HG02623 (cell line): ENCODE measurements around the gene SPATA32.

ENCODE experiments used
- ATAC-seq: cut with Tn5 transposase; IDR thresholded peaks from one replicate; pipeline ENCODE4 v1.9.1; 2021; ENCODE audit warnings: moderate library complexity; ENCODE audit not compliant: unreplicated experiment

SPATA32 gene

DNA sequence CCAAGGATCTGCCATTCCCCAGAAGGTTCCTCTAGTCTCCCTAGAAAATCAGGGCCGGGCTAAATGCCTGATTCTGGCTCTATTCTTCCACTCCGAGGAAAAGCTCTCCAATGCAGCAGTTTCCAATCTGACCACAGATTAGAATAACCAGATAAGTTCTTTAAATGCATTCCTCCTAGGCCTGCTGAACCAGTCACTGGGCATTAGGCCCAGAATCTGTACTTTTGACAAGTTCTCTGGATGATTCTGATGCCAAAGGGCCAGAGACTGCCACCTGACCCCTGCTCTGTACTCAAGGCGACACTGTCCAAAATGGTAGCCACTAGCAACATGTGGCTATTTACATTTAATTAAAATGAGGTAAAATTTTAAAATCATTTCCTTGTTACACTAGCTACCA is 32.6 kb upstream of the SPATA32 start:
- no peak for ATAC-seq

DNA sequence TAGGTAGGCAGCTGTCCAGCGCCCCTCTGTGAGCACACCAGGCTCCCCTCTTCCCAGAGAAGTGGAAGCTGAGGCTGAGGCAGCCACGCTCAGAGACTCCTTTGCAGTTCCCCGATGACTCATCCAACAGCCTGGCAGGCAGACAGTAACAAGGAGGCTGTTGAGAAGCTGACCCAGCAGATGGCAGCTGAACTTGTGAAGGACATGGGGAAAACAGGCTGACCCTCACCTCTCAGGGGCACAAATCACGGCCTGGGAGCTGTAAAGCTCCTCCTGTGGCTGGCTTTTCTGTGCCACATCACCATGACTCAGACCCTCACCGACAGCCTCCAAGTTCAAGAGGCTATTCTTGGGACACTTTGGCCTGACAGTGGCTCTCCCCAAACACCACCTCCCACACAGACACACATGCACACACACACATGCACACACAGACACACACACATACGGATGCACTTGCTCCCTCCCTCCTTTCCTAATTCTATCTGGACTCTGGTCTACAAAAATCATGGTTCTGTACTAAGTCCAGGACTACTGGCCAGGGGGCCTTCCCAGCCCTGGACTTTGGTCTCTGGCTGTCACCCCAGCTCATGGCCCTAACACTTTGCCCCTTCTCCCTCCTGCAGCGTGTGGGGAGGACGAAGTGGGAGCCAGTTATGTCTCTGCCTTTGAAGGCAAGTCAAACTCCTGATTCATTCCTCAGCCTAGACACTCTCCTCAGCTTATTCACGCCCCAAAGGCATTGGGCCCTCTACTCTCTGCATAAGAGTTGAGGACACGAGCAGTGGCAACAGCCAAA is 31.7 kb upstream of the SPATA32 start:
- no peak for ATAC-seq

DNA sequence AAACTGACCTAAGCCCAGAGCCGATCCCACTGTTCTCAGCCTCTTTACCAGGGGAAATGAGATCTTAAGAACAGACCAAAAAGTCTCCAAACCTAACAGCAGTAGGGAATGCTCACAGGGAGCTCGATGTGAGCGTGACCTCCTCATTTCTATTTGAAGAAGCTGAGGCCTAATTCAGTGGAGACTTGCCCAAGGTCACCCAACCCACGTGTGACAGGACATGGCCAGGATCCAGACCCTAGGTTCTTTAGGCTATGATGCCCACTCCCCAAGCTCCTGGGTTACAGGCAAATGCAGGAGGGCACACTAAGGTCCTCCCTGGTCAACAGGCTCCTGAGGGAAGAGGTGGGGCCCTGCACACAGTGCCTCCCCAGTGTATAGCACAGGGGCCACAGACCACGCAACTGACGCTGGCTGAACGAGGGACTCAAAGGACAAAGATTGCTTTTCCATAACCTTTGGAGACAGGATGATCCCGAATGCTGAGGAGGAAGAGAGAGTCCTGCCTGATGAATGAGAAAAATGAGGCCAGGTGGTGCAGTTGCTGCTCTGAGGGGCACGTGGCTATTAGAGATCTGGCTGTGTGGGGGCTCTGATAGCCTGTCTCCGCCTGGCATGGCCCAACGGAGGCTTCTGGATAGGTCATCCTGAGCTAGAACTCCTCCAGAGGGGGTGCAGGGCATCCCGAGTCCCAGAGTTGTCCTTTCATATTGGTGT is 31.0 kb upstream of the SPATA32 start:
- ATAC-seq, result no peak

DNA sequence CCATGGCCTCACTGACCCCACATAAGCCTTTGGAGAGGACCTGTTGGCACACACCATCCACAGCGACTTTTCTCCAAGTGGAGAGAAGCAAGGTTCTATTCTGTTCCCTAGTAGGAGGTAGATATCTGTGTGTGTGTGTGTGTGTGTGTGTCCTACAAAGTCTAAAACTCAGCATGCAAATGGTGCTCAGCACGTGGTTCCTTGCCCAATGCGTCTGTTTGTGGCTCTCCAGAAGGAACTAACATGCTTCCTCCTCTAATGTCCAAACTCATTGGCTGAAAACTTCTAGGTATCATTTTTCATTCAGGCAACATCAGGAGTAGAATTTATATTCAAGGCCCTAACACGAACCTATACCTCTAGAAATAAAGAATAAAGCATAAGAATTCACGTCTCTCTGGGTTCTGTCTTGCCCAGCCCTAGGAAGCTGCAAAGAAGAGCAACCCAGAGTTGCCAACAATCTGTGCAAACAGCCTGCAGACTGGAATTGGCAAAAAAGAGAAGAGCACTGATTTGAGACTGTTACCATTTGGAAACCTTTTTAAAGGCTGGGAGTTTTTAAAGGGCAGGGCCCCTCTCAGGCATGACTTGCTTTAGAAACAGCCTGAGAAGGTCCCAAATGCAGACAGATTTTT is 29.4 kb upstream of the SPATA32 start:
- no peak for ATAC-seq

DNA sequence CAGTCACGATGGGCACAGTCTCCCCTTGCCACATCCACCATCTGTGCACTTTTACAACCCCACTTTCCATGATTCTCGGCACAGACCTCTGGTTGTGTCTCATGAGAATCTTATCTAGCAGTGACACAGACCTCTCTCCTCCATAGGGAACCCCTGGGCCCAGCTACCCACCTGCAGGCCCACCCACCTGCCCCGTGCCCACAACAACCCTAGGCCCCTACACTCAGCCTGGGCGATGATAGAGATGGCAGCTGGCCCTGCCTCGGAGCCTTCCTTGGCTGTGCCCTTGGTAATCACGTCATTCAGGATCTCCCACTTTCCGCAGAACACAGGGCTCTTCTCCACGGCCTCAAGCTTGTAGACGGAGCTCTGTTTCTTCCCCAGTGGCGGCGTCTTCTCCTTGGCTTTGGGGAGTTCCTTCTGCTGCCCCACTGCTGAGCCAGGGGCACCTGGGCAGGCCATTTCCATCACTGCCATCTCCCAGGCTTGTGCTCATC is 28.4 kb upstream of the SPATA32 start:
- no peak for ATAC-seq

DNA sequence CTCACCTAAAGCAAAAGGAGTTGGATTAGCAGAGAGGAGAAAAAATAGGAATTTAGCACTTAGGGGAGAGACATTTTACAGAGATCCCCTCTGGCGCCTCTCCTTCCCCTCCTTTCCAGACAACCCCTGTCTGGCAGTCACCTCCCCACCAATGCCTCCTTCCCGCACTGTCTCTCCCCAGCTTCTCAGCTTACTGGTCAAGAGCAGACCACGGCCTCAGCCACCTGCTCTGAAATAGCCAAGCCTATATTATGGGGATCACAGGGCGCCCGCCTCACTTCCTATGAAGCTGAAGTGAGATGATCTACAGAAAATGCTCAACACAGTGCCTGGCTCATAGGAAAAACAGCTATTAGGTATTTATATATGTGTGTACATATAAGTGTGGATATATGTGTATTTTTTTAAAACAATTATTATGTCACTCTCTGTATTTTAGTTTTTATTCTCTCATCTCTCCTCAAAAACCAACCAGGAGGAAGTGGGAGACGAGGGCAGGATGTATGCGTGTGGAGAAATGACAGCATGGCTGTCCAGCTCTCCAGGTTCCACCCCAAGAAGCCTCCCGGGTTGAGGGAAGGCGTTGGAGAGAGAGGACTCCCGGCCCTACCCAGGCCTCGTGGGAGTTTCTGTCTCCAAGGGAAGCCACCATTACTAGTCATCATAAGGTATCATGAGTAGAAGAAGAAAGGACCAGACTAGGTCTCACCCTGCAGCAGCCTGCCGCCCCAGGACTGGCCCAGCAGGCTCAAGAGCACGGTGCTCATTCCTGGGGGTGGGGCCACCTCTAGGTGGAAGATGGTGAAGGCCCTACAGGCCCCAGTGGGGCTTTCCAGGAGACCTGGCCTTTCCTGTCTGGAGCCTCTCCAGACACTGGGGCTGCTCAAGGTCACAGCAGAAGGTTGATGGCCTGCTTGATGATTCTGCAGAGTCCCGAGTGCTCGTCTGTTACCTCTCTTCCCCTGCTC is 27.7 kb upstream of the SPATA32 start:
- ATAC-seq, result no peak

DNA sequence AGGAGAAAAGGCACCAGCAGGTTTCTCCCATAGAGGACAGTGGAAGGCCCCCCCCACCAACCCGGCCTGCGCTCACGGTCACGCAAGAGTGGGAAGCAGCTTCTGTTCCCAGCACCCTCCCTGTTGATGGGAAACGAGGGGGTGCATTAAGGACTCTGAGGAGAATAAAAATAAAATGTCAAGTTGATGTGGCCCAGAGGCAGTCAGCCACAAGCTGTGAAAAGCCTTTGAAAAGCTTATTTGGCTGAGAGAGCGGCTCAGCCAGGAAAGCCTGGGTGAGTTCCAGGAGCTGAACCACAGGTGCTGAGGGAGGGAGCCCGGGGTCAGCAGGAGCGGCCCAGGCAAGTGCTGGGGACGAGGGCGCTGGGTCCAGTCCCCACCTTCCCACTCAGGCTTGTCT is 26.9 kb upstream of the SPATA32 start:
- no peak for ATAC-seq

DNA sequence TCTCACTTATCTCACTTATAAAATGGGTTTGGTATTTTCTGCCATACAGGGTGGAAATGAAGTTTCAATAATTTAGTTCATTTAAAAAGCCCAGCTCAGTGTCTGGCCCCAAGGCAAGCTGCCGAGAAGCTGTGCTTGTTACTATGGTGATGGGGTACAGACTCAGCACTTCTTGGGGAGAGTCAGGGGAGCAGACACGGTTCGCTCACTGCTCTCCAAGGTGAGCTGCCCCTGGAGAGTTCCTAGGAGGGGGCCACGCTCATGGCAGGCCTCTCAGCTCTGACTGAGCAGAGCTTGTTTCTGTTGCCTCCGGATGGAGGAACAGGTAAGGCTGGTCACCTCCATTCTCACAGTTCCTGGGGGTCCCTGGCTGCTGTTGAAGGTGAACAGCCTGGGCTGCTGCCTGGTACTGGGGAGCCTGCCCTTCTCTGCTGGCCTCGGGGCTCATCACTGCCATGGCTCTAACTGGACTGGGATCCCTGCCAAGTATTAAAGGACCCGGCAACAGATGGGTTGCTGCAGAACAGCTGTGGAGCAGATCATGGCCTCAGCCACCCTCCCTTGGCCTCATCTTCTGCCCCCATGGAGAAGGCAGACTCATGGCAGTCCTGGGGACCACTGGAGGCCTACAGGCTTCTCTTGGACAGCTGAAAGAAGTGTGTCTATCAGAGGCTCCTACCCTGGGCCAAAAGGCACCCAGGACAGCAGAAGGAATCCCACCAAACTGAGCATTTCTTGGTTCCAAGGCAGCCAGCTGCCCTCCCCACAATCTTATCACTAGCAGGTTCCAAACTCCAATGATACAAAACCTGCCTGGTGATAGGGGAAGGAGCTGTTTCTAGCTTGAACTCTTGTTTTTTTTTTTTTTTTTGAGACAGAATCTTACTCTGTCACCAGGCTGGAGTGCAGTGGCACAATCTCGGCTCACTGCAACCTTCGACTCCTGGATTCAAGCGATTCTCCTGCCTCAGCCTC is 25.9 kb upstream of the SPATA32 start:
- ATAC-seq, result no peak

DNA sequence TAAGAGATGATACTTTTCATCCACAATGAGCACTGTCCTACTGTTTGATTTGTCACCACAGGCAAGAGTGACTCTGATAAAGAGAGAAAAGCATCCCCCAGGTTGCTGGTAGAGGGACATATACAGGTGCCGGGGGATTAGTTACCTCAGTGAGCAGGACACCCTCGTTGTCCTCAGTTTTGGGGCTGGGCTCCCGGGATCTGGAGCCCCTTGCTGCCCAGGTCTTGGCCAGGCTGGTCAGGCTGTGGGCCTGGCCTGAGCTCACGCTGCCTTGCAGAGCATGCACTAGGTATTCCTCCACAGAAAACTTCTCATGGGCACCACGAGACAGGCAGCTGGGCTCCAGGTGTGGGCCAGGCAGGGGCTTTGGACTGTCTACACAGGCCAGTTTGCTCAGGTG is 24.4 kb upstream of the SPATA32 start:
- no peak for ATAC-seq

DNA sequence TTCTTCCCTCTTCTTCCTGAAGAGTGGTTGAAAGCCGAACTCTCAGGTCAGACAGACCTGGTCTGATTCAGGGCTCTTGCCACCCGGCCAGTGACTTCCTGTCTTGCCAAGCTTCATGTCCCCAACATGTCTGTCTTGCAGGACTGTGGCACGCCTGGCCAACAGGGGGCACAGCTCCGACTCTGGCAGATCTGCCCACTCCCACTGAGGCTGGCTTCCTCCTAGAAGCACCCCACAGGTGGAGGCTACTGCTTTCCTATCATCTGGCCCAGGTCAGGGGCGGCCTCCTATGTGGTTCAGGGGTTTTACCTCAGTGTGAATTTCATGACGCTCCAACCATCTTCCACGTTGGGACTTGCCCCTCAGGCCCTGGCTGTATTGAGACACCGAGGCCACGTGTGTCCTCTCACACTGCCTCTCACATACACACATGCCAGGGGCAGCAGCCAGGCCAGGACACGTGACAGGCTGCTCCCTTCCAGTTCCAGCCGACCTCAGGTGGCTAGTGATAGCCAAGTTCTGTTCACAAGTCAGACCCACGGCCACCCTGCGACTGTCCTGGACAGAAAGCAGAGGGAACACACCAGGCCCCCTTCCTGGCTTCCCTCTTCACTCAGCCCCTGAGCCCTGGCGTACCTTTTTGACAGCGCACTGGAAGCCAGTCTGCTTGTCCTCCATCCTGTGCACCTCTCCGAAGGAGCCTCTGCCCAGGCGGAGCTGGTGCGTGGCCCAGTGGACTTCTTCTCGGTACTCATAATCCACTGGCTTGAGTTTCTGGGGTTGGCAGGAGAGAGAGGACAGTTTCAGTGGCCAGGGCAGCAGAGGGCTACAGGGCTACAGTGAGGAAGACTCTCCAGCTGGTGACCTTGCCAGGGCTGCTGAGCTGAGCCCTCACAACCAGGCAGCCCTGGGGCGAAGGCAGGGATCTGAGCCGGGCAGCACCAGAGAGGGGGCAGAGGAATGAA is 22.6 kb upstream of the SPATA32 start:
- no peak for ATAC-seq

DNA sequence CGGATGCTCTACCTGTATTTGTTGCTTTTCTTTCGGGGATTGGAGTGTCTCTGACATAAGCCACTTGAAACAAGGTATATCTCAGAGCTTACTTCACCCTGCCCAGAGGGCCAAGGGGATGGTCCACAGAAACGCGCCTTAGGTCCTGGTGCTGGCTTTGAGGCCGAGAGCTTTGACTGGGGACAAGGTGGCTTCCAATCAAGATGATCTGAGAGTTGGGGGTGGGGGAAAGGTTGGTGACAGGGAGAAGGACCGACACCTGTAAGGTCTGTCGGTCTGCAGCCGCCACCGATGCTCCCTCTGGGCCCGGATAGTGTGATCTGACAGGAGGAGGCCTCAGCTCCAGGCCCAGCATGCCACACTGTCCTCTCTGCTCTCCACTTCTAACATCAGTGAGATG is 21.8 kb upstream of the SPATA32 start:
- ATAC-seq, result no peak

DNA sequence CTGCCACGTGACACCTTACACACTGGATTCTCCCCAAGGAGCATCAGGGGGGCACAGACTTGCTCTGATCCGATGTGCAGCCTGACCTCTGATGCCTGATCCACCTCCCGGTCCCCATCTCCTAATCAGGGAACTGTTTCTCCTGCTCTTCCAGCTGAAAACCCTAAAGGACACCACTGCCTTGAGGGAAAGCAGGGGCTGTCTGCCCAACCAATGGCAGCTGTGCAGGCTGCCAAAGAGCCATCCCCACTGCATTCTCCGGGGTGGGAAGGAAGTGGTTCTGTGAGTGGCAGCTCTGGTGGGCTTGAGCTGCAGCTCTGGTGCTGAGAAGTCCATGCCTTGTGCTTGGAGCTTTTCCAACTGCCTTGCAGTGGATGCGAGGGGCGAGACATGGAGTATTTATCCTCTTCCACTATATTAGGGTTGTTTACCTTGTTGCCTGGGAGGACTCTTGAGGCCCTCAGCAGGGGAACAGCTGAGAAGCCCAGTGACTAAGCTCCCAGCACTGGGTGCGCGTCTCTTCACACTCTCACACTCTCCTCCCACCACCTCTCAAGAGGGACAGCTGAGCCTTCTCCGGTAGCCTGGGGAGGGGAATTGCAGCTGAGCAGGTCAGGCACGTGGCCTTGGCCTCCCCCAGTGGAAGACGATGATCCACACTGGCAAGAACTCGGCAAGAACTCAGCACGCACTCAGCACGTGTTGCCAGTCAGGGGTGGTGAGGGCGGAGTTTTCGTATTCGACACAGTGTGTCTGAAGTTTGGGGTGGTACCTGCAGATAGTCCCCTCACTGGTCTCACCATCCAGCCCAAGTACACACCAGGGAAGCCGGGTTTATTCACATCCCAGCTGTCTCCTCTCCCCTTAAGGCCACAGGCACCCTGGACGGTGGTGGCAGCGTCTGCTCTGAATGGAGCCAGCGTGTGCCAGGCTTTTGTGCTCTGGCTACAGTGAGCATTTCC is 21.1 kb upstream of the SPATA32 start:
- ATAC-seq, result no peak

DNA sequence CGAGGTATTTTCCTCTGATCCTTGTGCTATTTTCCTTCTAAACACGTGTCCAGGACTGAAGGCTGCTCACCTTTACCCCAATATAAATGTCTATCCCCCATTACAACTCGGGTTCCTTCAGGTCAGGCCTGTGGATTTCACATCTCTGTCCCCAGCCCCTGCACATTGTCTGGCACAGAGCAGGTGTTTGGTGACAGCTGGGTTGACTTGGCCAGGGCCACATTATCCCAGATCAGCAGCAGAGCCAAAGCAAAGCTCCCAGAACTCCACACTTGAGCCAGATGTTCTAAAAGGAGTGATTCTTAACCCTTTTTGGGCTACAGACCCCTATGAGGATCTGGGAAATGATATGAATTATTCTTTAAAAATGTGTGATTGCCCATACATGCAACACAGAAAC is 18.0 kb upstream of the SPATA32 start:
- ATAC-seq, result no peak

DNA sequence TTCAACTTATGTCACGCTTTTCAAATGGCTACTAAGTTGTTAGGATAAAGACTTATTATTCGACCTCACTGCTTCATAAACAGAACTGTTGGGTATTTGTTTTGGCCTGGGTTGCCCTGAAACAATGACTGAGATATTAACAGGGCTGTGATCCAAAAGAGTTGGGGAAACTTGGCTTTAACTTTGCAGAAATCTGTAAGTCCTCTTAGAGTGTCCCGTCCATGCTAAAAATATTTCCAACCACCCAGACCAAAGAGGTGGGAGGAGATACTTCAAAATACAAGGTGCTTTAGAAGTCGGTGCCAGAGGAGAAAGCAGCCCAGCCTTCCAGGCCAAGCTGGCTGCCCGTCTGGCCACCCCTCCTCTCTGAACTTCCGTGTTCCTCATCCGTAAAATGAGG is 16.1 kb upstream of the SPATA32 start:
- no peak for ATAC-seq

DNA sequence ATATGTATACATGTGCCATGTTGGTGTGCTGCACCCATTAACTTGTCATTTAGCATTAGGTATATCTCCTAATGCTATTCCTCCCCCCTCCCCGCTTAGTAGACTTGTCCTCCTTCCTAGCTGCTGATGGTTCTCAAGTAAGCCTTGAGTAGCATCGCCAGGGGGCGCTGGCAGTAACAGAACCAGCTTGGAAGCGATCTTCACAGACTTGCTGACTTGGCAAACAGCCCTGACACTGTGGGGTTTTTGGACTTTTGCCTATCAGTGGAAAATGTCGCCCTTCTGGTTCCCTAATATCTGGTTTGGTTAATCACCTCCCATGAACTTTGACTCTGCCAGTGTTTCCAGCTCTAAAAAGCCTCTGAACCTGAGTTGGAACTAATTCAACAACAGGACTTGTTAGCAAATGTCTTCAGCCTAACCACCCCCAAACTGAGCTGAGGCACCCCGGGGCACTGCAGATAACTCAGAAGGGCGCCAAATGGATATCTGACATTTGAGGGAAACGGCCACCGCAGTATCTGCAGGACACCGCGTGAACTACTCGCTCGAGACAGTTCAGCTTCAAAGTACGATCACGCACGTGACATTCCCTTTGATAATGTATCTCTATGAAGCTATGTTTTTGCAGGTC is 15.4 kb upstream of the SPATA32 start:
- no peak for ATAC-seq

DNA sequence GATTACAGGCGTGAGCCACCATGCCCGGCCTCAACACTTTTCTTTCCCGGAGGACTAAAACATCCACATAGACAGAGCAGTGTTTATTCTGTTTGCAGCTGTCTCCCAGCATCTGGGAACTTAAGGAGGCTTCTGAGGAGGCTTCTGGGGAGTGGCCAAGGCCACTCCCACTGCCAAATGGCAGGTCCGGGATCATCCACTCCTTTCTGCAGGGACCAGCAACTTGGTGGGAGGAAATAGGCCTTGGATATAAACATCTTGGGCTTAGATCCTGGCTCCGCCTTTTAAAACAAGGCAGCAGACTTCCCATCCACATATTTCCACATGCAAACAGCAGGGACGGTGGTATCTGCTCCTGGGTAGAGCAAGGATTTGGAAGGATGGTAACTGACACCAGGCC is 14.1 kb upstream of the SPATA32 start:
- no peak for ATAC-seq

DNA sequence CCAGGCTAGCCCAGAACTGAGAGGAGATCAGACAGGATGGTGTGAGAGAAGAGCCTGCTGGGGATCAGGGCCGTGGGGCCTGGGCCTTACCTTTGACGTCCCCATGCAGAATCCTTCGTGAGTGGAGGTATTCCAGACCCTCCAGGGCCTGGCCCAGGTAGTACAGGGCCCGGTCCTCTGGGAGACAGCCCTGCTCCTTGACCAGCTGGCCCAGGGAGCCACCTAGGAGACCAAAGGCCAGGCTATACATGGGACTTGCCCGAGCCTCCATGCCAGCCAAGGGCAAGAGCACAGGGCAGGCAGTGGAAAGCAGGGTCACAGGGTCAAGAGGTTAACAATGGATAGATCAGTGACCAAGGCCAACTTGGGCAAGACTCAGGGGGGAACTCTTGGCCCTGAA is 12.1 kb upstream of the SPATA32 start:
- ATAC-seq, result no peak
